HG03565 (cell line): Measurements from ENCODE around the gene MGAM2.
"Not testable (repeated sequence)": the region's sequence is repeated elsewhere in the genome, so short reads cannot be mapped to it uniquely, and the experiment has no call there.

ENCODE experiments used
- ATAC-seq: cut with Tn5 transposase; IDR thresholded peaks from one replicate; pipeline ENCODE4 v1.9.1; 2021; ENCODE audit warnings: mild to moderate bottlenecking, moderate library complexity; ENCODE audit not compliant: unreplicated experiment

The MGAM2 gene

DNA sequence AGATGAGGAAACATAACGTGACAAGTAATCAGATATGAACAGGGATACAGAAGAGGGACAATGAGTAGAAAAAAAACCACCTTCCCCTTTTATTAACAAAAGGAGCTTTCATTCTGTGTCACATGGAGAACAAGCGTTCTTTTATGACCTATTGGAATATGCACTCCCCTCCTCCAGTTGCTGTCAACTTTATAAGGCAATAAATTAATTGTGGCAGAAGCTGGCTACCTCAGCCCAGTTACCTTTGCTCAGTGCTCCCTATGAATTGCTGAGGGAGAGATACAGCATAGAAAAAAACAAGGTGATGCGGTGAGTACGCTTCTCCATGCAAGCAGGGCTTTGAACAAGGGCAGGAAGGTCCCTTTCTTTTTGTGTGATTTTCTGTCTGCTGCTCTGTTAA is at the start of gene MGAM2:
Gene MGAM2 (plus strand): TSS at position 220 of the 400 bp plus-strand sequence. CDS start 5,156 bp downstream, outside the sequence.
- ATAC-seq, result no peak

DNA sequence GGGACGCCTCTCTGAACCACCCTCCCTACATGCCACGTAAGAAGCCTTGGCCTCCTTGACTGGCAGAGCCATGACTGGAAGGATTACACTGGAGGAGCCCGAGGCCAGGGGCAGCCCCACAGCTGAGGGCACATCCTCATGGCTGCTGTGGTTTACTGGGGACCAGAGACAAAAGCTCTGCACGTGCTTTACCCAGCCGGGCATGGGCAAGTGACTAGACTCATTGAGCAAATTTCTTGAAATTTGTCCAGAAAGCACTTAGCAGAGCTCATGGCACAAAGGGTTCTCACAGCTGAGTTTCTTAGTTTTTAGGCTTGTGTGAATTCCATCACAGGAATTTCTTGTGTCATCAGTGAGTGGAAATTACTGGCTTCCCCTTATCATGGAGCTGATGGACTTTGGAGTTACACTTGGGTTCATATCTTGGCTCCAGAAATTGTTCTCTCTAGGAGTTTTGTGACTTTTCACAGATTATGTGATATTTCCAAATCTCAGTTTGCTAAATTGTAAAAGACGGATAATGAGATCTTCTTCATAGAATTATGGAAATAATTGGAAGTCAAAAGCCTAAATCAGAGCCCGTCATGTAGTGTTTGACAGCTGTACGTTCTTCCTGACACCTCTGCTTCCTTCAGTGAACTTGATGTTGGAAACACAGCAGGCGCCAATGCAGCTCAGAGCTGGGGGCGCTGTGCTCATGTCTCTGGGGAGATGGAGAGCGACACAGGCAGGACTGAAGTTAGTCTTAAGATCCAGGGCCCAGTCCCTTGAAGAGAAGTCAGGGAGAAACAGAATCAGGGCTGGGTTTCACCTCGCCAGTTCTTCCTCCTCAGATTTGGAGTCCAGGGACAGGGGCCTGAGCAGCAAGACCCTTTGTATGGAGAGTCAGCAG is 47.7 kb upstream of the MGAM2 start:
- ATAC-seq, result no peak

- ATAC-seq, result no peak
These were observed 45.0 kb upstream of the MGAM2 start for GRCh38 chr7:142066536-142066935.

DNA sequence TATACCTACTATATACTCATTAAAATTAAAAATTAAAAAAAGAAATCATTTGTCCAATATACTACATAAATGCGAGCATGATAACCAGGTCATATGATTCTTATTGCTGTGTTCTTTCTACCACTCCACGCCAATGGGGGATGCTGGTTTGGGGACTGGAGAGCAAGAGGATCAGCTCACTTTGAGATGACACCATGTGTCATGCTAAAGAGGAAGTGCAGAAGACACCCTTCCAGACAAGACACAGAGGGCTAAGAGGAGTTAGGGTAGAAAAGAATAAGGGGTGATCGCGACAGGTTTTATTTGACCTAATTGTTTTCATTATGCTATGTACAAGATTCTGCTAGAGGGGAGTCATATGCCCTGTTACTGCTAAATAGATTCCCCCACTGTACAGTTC is 33.8 kb upstream of the MGAM2 start:
- ATAC-seq, result no peak

GRCh38 chr7:142083605-142084004 is 27.9 kb upstream of the MGAM2 start:
- no peak for ATAC-seq

DNA sequence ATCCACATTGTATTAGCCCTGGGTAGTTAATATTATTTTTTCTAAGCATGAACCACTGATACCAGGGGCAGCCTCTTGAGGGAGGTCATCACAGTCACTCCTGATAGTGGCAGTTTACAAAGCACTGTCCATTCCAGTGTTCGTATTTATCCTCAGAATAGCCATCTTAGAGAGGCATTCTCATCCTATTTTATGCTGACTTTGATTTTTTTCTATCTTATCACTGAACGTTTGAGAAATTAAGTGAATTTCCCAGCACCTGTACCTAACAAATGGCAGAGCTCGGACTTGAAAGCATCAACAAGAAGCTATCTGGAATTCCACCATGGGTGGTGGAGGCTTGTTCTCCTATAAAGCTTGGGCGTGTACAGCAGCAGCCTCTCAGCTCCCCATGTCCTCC is 26.1 kb upstream of the MGAM2 start:
- no peak for ATAC-seq

DNA sequence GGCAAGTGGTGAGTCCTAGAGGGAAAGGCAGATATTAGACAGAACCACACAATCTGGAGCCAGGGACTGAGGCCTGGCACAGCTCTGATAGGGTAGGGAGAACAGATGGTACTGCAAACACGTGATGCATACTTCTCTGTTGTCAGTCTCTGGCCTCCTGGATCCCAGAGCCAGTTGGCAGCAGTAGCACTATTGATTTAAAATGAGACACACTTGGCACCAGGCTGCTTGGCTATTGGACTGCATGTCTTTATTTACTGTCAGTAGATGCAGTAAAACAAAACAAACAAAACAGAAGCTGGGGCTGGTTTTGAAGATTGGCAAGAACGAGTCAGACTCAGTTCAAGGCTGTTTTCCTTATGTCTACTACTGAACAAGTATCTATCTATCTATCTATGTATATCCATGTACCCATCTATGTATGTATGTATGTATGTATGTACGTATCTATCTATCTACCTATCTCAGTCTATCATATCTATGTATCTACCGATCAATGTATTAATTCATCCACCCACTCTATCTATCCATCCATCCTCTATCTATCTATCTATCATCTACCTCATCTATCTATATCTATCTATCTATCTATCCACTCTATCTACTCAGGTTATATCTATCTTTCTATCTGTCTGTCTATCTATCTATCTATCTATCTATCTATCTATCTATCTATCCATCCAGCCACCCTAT is 23.4 kb upstream of the MGAM2 start:
- no peak for ATAC-seq

DNA sequence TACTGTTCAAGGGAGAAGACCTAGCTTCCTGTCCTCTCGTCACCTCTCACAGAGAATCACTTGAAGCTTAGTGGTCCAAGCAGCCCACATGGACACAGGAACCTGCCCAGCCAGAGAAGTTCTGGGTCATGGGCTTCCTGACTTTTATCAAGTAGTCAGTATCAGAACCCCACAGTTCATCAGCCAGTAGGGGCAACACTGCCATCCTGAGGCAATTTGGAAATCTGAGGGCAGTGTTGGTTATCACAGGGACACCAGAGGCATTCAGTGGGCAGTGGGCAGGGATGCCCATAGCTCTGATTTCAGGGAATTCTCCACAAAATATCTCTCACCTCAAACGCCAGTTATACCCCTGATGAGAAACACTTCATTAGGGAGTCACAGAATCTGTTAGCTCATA is 22.5 kb upstream of the MGAM2 start:
- no peak for ATAC-seq

- no peak for ATAC-seq
These were observed 19.6 kb upstream of the MGAM2 start for GRCh38 chr7:142091961-142092360.

DNA sequence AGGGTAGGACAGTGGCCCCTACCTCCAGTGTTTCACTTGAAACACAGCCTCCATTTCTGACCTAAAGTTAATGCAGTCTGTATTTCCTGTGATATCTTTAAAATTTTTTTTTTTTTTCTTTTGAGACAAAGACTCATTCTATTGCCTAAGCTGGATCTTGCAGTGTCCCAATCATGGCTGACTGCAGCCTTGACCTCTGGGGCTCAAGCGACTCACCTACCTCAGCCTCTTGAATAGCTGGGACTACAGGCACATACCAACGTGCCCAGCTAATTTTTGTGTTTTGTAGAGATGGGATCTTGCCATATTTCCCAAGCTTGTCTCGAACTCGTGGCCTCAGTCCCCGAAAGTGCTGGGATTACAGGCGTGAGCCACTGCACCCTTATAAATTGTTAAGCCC is 16.7 kb upstream of the MGAM2 start:
- no peak for ATAC-seq

DNA sequence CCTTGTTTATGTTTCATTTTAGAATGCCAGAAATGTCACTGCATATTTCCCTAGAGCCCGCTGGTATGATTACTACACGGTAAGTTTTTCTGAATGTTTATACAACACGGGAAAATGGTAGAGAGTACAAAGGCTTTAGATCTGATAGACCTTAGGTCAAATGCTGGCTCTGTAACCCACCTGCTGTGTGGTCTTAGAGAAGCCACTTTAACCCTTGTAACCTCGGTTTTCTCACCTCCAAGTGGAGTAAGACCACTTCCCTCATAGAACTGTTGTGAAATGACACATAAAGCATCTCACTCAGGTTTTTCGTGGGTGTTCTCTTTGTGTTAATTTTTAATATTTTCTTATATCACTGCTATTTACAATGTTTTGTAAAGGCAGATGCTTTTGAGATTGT is 13.9 kb upstream of the MGAM2 start:
- ATAC-seq, result no peak

DNA sequence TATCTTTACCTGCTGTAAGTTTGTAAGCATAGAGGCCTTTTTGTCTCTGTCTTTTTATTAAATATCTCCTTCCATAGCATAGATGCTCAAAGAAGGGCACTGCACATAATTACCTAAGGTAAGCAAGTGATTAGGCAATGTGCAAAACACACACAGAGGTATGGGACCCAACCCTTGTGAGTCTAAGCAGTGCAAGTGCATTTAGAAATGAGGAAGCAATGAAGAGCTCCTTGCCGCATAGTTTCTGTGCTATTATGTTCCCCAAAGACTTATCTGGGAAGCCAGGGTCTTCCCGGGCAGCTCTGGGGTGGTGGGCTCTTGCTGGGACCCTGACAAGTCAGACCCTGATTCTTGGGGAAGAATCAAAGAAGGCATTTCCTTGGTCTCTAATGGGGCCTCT is 13.5 kb upstream of the MGAM2 start:
- no peak for ATAC-seq

- not testable (repeated sequence) for ATAC-seq
These were observed 12.2 kb upstream of the MGAM2 start for GRCh38 chr7:142099347-142099746.

GRCh38 chr7:142100634-142101033 is 10.9 kb upstream of the MGAM2 start:
- ATAC-seq, result no peak

DNA sequence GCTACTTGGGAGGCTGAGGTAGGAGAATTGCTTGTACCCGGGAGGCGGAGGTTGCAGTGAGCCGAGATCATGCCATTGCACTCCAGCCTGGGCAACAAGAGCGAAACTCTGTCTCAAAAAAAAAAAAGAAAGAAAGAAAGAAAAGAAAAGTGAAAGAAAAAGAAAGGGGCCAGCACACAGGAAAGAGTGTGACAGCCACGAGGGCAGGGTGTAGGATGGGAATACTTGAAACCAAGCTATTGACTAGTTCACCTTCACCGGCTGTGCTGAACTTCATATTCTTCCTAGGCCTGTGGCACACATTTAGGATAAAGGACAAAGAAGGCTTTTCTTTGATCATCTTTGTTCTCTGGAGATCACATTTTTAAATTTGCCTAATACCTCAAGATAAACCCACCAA is 9.7 kb upstream of the MGAM2 start:
- ATAC-seq, result not testable (repeated sequence)

DNA sequence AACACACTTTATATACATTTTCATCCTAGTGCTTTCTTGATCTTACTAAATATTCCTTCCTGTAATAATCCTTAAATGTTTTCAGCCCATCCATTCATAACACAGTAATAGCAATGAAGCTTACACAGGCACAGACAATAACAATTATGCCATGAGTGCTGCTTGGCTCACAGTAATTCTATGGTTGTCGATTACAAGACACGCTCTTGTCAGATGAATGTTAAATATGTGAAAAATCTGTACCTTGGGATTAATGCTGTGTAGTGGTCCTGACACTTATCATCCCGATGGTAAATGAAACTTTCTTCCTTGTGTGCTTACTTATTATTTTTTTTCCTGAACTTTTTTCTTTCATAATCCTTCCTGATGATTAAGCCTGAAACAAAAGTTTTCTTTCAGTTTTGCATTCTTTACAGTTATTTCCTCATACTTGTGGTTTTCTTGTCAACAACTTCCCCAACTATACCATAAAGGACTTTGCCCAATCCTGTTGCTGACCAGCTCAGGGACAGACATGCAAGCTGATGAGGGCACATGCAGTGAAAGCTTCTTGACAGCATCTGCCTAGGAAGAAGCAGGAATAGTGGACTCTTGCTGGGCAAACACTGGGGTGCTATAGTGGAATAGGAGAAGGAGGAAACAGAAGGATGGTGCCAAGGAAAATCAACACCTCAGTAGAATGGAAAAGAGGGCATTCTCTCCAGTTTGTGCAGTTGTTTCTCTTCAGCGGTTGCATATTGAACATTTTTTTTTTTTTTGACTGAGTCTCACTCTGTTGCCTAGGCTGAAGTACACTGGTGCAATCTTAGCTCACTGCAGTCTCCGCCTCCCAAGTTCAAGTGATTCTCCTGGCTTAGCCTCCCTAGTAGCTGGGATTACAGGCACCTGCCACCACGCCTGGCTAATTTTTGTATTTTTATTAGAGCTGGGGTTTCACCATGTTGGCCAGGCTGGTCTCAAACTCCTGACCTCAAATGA is 6.7 kb upstream of the MGAM2 start:
- ATAC-seq, result no peak

DNA sequence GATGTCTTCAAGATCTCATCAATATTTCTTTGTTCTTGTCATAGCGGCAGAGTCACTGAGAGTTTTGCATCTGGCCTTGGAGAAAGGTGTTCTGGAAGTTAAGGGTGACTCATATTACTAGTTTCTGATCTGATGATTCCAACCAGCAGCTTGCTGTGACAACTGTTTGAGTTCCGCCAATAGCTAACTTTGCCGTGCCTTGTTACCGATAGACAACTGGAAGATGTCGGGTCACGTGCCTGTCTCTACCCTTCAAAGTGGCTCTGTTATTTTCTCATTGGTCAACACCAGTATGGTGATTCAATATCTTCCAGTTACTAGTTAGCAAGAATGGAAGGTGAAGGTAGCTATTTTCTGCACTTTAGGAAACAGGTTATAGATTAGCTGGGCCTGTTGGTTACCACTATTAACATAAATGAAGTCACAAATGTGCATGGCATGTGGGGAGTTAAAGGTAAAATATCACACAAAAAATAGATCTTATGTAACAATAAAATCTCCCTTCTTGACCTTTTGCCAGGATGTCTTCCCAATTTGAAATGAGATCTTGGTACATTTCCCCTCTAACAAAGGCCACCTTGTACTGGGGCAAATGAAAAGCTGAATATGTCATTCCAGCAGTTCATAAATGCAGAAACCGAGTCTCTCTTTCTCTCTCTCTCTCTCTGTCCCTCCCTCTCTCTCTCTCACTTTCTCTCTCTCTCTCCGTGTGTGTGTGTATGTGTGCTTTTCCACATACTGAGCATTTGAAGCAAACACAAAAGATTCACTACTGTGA is 2.6 kb upstream of the MGAM2 start:
- ATAC-seq, result no peak

DNA sequence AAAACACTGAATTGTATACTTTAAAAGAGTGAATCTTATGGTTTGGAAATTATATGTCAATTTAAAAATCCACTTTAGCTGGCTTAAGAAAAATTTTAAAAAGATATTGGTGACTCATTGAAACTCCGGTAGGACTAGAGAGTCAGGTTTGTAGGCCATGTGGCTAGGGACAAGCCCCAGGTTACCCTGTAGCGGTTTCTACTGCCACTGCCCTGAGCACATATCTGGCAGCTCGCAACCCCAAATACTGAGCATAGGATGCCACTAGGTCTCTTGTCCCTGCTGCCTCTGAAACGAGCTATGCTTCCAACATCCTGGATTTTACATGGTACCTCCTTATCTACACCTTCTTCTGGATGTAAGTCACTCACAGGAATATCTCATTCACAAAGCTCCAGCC is 1.4 kb upstream of the MGAM2 start:
- ATAC-seq, result no peak

GRCh38 chr7:142110638-142111037 is 880 bp upstream of the MGAM2 start:
- ATAC-seq, result no peak

GRCh38 chr7:142112086-142112485 is 568 bp downstream of the MGAM2 start:
- ATAC-seq, result no peak
